HTERT RPE-1 (cell line): ENCODE data around the gene IFI6.
"Not testable (repeated sequence)": the region's sequence is repeated elsewhere in the genome, so short reads cannot be mapped to it uniquely, and the experiment has no call there.

Experiments used
- in situ Hi-C: fragments of 300-500 bp; cut with MboI; formaldehyde crosslinking; loops from 4 replicates; pipeline ENCODE4 v1.14.3; 2020; ENCODE audit warnings: low sequenced_read_pairs

IFI6 gene

GRCh38 chr1:27671964-27672749 lies at the start of gene IFI6:
IFI6 (minus strand) TSS chr1:27672192; CDS start chr1:27669314, 2,878 bp downstream.
- in situ Hi-C loops, result no loop called here

GRCh38 chr1:27719286-27720251 lies 47.6 kb upstream of the IFI6 start:
- in situ Hi-C loops, result no loop called here

GRCh38 chr1:27716262-27716895 lies 44.4 kb upstream of the IFI6 start:
- in situ Hi-C loops, result no loop called here

- in situ Hi-C loops, result no loop called here
These were observed 42.0 kb upstream of the IFI6 start for GRCh38 chr1:27713869-27714513.

- in situ Hi-C loops, result no loop called here
These were observed 41.2 kb upstream of the IFI6 start for GRCh38 chr1:27713139-27713725.

- in situ Hi-C loops, result no loop called here
These were observed 38.6 kb upstream of the IFI6 start for GRCh38 chr1:27710574-27710973.

GRCh38 chr1:27705545-27705944 lies 33.6 kb upstream of the IFI6 start:
- in situ Hi-C loops, result no loop called here

GRCh38 chr1:27704958-27705357 lies 33.0 kb upstream of the IFI6 start:
- in situ Hi-C loops, result no loop called here

- in situ Hi-C loops, result not testable (repeated sequence)
These were observed 24.8 kb upstream of the IFI6 start for GRCh38 chr1:27696835-27697234.

- in situ Hi-C loops, result no loop called here
These were observed 18.2 kb upstream of the IFI6 start for GRCh38 chr1:27690183-27690582.

GRCh38 chr1:27689423-27690173 lies 17.6 kb upstream of the IFI6 start:
- in situ Hi-C loops, result no loop called here

GRCh38 chr1:27687906-27688305 lies 15.9 kb upstream of the IFI6 start:
- in situ Hi-C loops, result no loop called here

GRCh38 chr1:27686223-27686990 lies 14.4 kb upstream of the IFI6 start:
- in situ Hi-C loops, result no loop called here

GRCh38 chr1:27684176-27684575 lies 12.2 kb upstream of the IFI6 start:
- in situ Hi-C loops, result no loop called here

GRCh38 chr1:27682351-27682944 lies 10.5 kb upstream of the IFI6 start:
- in situ Hi-C loops, result no loop called here

- in situ Hi-C loops, result not testable (repeated sequence)
These were observed 9.6 kb upstream of the IFI6 start for GRCh38 chr1:27681580-27681979.

GRCh38 chr1:27680225-27680791 lies 8.3 kb upstream of the IFI6 start:
- in situ Hi-C loops, result not testable (repeated sequence)

- in situ Hi-C loops, result no loop called here
These were observed 6.8 kb upstream of the IFI6 start for GRCh38 chr1:27678747-27679146.
